Activated T-helper 1 cell treated with Interleukin-2 at 50 U/mL for 16 hours (primary cell): ENCODE data around the gene FRK.
"Not testable (repeated sequence)": the region's sequence is repeated elsewhere in the genome, so short reads cannot be mapped to it uniquely, and the experiment has no call there.

ENCODE experiments used
- DNase-seq: peaks from one replicate; pipeline ENCODE4 v3.0.0-alpha.2; 2020; ENCODE audit warnings: low read depth

Gene FRK

GRCh38 chr6:116074732-116075390 lies 14.2 kb upstream of the FRK start:
- no peak for DNase-seq

GRCh38 chr6:116073765-116074440 lies 13.2 kb upstream of the FRK start:
- no peak for DNase-seq

- no peak for DNase-seq
These were observed 11.7 kb upstream of the FRK start for GRCh38 chr6:116072368-116072767.

- DNase-seq: no peak
These were observed 10.1 kb upstream of the FRK start for GRCh38 chr6:116070616-116071389.

GRCh38 chr6:116070101-116070500 lies 9.4 kb upstream of the FRK start:
- no peak for DNase-seq

DNA sequence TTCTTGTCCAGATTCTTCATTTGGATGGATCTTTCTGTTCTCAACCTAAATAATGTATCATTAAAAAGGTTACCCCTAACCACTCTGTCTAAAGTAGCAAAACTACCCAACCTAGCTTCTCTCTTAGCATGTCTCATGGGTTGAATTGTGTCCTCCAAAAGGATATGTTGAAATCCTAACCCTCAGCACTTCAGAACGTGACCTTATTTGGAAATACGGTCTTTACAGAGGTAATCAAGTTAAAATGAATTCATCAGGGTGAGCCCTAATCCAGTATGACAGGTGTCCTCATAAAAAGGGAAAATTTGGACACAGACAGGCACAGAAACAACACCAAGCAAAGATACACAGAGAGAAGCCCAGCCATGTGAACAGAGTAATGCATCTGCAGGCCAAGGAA lies 6.1 kb upstream of the FRK start:
- DNase-seq: no peak

GRCh38 chr6:116064666-116065065 lies 4.0 kb upstream of the FRK start:
- no peak for DNase-seq

- no peak for DNase-seq
These were observed 1.8 kb upstream of the FRK start for GRCh38 chr6:116062496-116062895.

DNA sequence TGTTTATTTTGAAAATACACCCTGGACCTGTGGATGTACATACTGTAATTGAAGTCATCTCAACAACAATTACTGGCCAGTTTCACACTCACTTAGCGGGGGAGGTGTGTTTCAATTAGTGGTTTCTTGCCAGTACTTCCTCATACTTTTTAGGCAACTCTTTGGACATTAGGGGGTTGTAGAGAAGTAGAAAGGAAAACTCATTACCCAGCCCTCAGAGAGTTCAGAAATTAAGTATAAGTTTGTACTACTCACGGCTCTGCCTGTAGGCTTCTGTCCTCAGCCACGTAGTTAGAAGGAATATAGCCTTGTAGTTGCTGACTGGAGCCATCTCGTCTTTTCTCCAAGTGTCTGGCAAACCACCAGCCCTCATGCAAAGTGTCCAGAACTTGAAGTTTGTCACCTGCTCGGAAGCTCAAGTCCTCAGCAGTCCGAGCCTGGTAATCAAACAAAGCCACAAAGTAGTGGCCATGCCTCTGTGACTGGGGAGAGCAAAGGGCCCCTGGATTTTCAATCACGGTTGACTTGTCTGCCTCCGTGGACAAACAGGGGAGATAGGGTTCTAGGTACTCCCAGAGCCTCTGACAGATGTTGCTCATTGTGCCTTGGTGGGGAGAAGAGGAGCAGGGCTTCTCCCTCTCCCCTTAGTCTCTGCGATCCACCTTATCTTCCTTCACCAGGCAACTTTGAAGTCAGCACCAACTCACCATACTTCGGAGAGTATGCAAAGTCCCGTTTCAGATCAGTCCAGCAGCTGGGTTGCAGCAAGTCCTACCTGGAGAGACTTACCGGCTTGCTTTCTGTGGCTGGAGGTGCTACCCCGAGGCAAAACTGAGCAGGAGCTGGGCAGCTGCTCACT lies 749 bp downstream of the FRK start:
- DNase-seq: no peak

- DNase-seq: no peak
These were observed 2.9 kb downstream of the FRK start for GRCh38 chr6:116057766-116058165.

DNA sequence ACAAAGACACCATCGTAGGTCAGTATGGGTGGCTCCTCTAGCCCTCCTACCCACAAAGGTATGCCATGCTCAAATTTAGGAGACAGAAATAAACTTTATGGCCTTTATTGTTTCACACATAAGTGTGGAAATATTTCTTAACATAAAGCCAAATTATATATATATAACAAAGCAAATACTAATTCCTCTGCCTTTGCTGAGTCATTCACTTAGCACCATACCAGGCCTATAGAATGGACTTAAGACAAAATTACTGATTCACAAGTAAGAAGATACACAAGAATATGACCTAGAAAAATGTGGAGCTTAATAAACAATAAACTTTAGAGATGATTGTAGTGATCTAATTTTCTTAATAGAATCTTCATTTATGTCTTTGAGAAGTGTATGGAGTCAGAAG lies 5.2 kb downstream of the FRK start:
- DNase-seq: no peak

- no peak for DNase-seq
These were observed 9.4 kb downstream of the FRK start for GRCh38 chr6:116051244-116051643.

- no peak for DNase-seq
These were observed 10.0 kb downstream of the FRK start for GRCh38 chr6:116050737-116051136.

GRCh38 chr6:116049321-116049720 lies 11.4 kb downstream of the FRK start:
- no peak for DNase-seq

GRCh38 chr6:116047173-116047933 lies 13.3 kb downstream of the FRK start:
- no peak for DNase-seq

- DNase-seq: no peak
These were observed 14.0 kb downstream of the FRK start for GRCh38 chr6:116046737-116047136.

- not testable (repeated sequence) for DNase-seq
These were observed 14.4 kb downstream of the FRK start for GRCh38 chr6:116046272-116046671.

DNA sequence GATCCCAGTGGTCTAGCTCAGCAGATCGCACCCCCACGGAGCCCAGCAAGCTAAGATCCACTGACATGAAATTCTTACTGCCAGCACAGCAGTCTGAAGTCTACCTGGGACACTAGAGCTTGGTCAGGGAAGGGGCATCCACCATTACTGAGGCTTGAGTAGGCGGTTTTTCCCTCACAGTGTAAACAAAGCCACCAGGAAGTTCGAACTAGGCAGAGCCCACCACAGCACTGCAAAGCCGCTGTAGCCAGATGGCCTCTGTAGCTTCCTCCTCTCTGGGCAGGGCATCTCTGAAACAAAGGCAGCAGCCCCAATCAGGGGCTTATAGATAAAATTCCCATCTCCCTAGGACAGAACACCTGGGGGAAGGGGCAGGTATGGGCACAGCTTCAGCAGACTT lies 18.8 kb downstream of the FRK start:
- DNase-seq: no peak

GRCh38 chr6:116040993-116041392 lies 19.7 kb downstream of the FRK start:
- no peak for DNase-seq

DNA sequence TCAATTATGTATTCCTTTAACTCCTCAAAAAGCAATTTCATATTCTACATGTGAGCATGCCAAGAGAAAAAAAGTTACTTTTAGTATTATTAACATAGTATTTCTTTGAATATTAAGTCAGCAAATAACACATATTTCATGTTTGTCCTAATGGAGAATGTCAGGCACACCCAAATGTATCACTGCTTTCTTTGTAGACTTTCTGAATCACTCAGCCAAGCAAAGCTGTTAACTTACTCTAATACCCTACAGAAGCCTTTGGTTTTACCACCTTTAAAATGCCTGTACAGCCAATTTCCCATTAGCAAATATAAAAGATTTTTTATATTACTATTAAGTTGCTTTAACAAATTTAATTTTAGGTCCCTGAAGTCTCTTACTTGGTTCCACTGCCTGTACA lies 23.8 kb downstream of the FRK start:
- DNase-seq: no peak

- DNase-seq: no peak
These were observed 24.5 kb downstream of the FRK start for GRCh38 chr6:116036075-116036773.
